HL-60 (cell line): ENCODE results near the gene KRT15.

ENCODE experiments used
- DNase-seq, 2 experiments: peaks; one replicate each; pipeline ENCODE4 v3.0.0-alpha.2; 2010 to 2020; ENCODE audit warnings: low read depth in 1 of 2, low spot score in 1 of 2
- H3K27ac ChIP-seq: fragments of 250-450 bp; sonication (Bioruptor Pico); replicated peaks from 2 replicates; pipeline ENCODE4 v1.5.1; 2020; ENCODE audit warnings: mild to moderate bottlenecking, moderate library complexity
- H3K27me3 ChIP-seq: fragments of 250-450 bp; sonication (Bioruptor Pico); 2 replicates; pipeline ENCODE4 v1.5.1; 2021; ENCODE audit warnings: mild to moderate bottlenecking, moderate library complexity; ENCODE audit not compliant: insufficient read depth, poor library complexity, severe bottlenecking
- H3K4me3 ChIP-seq: replicated peaks from 2 replicates; pipeline ENCODE4 v1.5.1; 2011; ENCODE audit warnings: mild to moderate bottlenecking, control low read depth, low read length; ENCODE audit not compliant: insufficient read depth
- CTCF ChIP-seq: IDR thresholded peaks from one replicate; pipeline ENCODE4 v1.5.1; 2011; ENCODE audit warnings: low read length, control low read depth, inconsistent platforms; ENCODE audit not compliant: insufficient read depth
- GABPA ChIP-seq: IDR thresholded peaks from 2 replicates; pipeline ENCODE4 v1.6.1; 2012; ENCODE audit warnings: low read depth
- POLR2AphosphoS5 ChIP-seq: IDR thresholded peaks from 2 replicates; pipeline ENCODE4 v1.6.1; 2012; ENCODE audit warnings: low read depth
- REST ChIP-seq: IDR thresholded peaks from 2 replicates; pipeline ENCODE4 v1.6.1; 2012; ENCODE audit warnings: low read depth; ENCODE audit not compliant: insufficient replicate concordance
- SPI1 ChIP-seq: IDR thresholded peaks from 2 replicates; pipeline ENCODE4 v1.6.1; 2012; ENCODE audit warnings: low read depth, mild to moderate bottlenecking, borderline replicate concordance

Gene KRT15

GRCh38 chr17:41496803-41497484, 21.7 kb downstream of the KRT15 start:
- DNase-seq, result peak; percentile 74 to 88
- H3K27ac ChIP-seq, result no peak overlapping the region
- H3K27me3 ChIP-seq, result no peaks in the 10 kb centered on the region
- no peak overlapping the region for H3K4me3 ChIP-seq
- TF ChIP-seq GABPA (no peak), POLR2AphosphoS5 (no peak), CTCF (peak; percentile 78), SPI1 (peak; percentile 82), REST (peak; percentile 24)

GRCh38 chr17:41494524-41494923, 24.2 kb downstream of the KRT15 start:
- no peaks in the 10 kb centered on the region for H3K27me3 ChIP-seq
- no peak overlapping the region for H3K4me3 ChIP-seq
- TF ChIP-seq GABPA (no peak), REST (no peak), POLR2AphosphoS5 (no peak), SPI1 (no peak), CTCF (no peak)
- no peak overlapping the region for H3K27ac ChIP-seq
- DNase-seq, result no peak

GRCh38 chr17:41492771-41493170, 25.9 kb downstream of the KRT15 start:
- TF ChIP-seq CTCF (no peak), GABPA (no peak), REST (no peak), SPI1 (no peak), POLR2AphosphoS5 (no peak)
- DNase-seq, result no peak
- Histone ChIP-seq H3K27ac (no peak overlapping the region), H3K27me3 (no peaks in the 10 kb centered on the region), H3K4me3 (no peak overlapping the region)
